HG03571 (cell line): ENCODE data around the gene TMEM213.

Experiments
- ATAC-seq: cut with Tn5 transposase; IDR thresholded peaks from one replicate; pipeline ENCODE4 v1.9.1; 2021; ENCODE audit not compliant: unreplicated experiment

The TMEM213 gene

GRCh38 chr7:138872576-138872975 lies 74.8 kb downstream of the TMEM213 start:
- no peak for ATAC-seq

DNA sequence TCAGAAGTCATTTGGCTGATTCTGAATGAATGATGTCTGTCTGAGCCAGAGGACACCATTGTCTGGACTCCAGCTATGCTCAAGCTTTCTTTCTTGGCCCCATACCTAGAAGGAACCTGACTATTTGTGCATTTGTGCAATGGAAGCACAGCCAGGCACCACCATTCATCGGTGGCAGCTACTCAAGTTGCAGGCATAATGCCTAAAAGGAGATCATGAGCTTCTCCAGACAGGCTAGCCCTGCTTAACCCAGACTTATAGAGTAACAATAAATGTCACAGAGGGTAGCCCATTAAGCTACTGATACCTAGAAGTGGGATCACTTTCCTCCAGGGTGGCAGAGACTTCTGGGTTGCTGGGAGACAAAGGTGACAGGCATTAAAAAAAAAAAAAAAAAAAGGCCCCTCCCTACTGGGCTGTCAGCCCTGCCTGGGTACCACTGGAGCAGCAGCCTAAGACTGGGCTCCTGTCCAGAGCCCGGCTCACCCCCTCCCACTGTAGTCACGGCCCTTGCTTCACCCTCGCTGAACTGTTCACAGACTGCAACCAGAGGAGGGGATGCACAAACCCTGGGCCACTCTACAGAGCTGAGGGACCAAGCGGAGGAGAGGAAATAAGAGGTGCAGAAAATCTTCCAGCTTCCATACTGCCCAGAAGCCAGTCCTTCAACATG lies 75.6 kb downstream of the TMEM213 start:
- ATAC-seq, result no peak

DNA sequence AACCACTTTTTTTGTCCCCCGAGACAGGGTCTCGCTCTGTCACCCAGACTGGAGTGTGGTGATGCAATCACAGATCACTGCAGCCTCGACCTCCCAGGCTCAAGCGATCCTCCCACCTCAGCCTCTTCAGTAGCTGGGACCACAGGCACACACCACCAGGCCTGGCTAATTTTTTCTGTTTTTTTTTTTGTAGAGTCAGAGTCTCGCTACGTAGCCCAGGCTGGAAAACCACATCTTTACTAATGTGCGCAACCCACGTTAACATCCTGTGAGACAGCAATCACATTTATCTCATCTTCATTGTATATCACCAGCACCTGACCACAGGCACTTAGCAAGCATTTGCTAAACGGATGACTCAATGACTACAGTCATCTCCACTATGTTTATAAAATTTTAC lies 78.0 kb downstream of the TMEM213 start:
- ATAC-seq, result no peak

GRCh38 chr7:138876326-138876725 lies 78.5 kb downstream of the TMEM213 start:
- ATAC-seq, result no peak

GRCh38 chr7:138878051-138878450 lies 80.3 kb downstream of the TMEM213 start:
- ATAC-seq, result no peak

DNA sequence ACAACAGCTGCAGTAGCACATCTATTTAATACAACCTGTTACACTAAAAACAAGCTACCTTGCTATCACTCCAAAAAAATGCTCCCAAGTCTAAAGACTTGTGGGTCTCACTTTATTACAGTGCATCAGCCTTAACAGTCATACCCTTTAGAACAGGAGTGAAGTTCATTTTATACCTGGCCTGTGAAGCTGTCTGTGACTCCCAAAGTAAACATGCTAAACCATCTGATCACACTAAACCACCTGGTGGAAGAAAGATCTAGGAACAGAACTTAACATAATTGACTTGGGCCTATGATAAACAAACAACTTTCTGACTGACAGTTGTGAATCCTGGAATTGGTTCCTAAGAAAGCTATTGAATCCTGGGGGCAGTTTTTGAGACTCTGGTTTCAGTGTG lies 81.1 kb downstream of the TMEM213 start:
- no peak for ATAC-seq

DNA sequence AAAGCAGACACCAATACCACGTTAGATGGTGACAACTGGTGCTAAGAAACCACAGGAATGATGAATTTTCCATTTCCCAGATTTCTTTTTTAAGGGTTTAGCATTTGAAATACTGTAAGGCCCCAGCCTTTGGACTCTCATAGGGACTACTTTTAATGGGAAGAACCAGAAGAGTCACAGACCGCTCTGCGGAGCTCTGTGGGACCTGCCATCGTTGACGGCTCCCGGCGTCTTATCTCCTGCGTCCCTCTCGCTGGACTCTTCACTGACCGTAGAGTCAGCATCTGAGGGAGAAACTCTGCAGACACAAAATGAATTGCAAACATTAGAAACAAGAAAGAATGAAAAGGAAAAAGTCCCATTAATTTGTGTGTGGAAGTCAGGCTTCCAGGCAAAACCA lies 81.6 kb downstream of the TMEM213 start:
- ATAC-seq, result no peak

DNA sequence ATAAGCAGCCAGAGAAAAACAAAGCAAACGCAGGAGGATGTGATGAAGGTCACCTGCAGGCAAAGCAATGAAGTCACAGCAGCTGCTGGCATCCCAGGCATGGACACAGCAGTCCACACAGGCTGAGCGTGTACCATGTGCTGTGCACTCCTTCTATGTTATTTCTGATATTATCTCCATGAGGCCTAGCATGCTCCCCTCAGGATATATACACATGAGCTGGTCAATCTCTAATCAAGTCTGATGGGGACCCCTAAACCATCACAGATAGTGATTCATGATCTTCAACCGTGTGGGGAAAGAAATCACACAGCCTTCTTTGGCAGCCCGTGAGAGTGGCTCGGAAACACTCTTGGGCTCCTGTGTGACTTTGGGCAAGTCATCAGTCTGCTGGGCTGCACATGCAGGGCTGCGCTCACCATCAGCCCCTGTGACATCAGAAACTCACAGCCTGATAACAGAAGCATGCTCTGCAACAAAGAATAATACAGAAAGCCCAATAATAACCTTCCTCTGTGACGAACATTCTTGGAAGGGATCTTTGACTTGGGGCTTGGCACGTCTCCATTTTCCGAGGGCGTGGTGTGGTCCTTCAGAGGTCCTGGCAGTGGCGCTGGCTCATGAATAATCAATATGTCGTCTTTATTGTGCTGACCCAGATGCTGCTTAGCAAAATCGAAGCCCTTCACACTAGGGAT lies 83.2 kb downstream of the TMEM213 start:
- ATAC-seq, result no peak

DNA sequence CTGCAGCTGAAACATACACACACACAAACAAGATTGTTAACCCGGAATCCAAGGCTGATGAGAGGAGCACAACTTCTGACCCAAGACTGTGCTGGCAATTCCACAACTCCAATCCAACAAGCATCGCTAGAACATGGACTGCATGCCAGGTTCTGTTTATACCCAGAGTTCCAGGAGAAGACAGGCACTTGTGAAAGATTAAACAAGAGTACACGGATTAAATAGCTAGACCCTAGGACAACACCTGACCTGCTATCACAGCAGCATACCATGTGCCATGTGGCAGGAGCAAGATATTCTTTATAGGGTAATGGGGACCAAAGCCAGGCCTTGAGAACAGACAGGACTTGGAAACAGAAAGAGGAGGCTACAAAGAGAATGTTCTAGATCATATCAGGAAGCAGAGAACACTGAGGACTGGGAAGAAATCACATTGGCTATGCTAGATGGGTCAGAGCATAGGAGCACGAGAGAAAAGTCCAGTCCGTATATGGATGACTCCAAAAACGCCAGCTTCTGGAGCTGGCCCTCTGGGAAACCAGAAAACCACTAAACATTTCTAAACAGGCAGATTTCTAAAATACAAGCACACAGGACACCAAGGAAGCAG lies 83.9 kb downstream of the TMEM213 start:
- ATAC-seq, result no peak

DNA sequence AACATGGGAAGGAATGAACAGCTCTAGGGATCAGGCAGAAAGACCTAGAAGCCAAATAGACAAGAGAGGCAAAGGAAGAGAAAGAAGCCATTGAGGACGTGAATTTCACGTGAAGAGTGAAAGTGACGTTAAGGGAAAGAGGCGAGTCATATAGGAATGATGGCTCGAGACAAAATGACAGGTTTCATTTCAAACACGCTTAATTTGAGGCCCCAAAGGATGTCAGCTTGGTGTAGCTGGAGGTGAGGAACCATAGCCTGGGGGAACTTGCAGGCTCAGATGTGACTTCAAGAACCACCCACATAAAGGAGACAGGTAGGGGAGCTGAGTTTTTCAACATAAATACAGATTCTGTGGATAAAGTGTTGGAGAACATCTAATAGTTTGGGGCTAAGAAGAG lies 84.5 kb downstream of the TMEM213 start:
- ATAC-seq, result no peak

DNA sequence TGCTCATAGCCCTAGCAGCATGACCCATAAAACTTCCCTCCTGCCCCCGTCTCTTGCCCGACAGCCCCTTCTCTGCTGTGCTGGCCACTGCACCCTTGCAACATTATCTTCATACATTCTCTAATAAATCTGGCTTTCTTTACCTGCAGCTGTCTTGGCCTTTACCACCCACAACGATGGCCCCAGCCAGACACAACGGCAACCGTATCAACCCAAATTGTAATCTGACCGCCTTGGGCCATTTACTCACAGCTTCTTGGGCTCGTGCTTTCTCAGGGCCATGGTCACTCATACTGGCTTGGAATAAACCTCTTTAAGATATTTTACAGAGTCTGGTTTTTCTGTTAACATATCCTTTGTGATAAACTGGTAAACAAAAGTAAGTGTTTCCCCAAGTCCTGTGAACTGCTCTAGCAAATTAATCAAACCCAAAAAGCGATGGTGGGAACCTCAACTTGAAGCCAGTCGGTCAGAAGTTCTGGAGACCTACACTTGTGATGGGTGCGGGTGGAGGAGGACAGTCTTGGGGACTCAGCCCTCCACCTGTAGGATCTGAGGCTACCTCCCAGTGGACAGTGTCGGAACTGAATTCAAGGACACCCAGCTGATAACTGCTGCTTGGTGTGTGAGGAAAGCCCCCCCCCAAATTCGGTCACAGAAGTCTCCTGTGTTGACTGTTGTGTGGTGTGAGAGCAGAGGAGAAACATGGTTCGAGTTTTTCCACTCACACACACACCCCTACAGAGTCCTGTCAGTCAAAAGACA lies 87.8 kb downstream of the TMEM213 start:
- no peak for ATAC-seq

DNA sequence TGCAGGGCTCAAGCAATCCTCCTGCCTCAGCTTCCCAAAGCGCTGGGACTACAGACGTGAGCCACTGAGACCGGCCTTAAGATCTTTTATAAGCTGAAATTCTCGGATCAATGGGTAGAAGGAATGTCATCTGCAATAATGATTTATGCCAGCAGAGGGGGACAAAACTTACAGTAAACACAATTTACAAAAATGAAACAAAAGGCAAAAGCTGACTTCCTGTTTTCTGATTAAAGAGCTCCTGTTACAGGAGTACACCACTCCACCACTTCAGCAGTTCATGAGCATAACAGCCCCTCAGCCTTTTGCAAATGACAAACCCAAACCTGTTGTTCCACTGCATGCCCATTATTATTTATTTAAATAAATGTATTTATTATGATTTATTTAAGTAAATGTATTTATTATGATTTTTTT lies 88.7 kb downstream of the TMEM213 start:
- peak; percentile 93 for ATAC-seq

- ATAC-seq, result no peak
Measured at GRCh38 chr7:138887085-138887710, 89.4 kb downstream of the TMEM213 start.
